SK-N-SH treated with all-trans-retinoic acid at 6 μM for 48 hours (cell line): ENCODE results near the gene R3HDM2.

Experiments used
- BACH2 ChIP-seq: fragments of 250-450 bp; sonication (Bioruptor Pico); IDR thresholded peaks from 2 replicates; pipeline ENCODE4 v1.9.0; 2021; ENCODE audit warnings: mild to moderate bottlenecking, borderline replicate concordance
- POU6F1 ChIP-seq: fragments of 250-450 bp; sonication (Bioruptor Pico); IDR thresholded peaks from 2 replicates; pipeline ENCODE4 v1.8.0; 2021; ENCODE audit warnings: low read depth, mild to moderate bottlenecking, moderate library complexity, borderline replicate concordance
- TOX ChIP-seq: fragments of 250-450 bp; sonication (Bioruptor Pico); IDR thresholded peaks from 2 replicates; pipeline ENCODE4 v1.8.0; 2021; ENCODE audit warnings: mild to moderate bottlenecking, moderate library complexity, borderline replicate concordance
- ZNF70 ChIP-seq: fragments of 450-650 bp; formaldehyde crosslinking; IDR thresholded peaks from 2 replicates; pipeline ENCODE4 v1.5.0; 2020; ENCODE audit warnings: mild to moderate bottlenecking, moderate library complexity
- TF ChIP-seq, protein P1 (sequence below): fragments of 250-450 bp; sonication (Bioruptor Pico); IDR thresholded peaks from 2 replicates; pipeline ENCODE4 v1.5.1; 2020; ENCODE audit warnings: low read depth, mild to moderate bottlenecking, moderate library complexity

DNA sequence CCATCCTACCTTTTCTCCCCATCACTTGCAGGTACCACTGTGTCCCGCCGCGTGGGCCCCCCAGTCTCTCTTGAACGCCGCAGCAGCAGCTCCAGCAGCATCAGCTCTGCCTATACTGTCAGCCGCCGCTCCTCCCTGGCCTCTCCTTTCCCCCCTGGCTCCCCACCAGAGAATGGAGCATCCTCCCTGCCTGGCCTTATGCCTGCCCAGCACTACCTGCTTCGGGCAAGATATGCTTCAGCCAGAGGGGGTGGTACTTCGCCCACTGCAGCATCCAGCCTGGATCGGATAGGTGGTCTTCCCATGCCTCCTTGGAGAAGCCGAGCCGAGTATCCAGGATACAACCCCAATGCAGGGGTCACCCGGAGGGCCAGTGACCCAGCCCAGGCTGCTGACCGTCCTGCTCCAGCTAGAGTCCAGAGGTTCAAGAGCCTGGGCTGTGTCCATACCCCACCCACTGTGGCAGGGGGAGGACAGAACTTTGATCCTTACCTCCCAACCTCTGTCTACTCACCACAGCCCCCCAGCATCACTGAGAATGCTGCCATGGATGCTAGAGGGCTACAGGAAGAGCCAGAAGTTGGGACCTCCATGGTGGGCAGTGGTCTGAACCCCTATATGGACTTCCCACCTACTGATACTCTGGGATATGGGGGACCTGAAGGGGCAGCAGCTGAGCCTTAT, 39.6 kb upstream of the R3HDM2 start:
- TF ChIP-seq ZNF70 (CRISPR knock-in tag) = no peak
- TF ChIP-seq TOX = no peak
- TF ChIP-seq BACH2 = no peak
- TF ChIP-seq, protein P1, sequence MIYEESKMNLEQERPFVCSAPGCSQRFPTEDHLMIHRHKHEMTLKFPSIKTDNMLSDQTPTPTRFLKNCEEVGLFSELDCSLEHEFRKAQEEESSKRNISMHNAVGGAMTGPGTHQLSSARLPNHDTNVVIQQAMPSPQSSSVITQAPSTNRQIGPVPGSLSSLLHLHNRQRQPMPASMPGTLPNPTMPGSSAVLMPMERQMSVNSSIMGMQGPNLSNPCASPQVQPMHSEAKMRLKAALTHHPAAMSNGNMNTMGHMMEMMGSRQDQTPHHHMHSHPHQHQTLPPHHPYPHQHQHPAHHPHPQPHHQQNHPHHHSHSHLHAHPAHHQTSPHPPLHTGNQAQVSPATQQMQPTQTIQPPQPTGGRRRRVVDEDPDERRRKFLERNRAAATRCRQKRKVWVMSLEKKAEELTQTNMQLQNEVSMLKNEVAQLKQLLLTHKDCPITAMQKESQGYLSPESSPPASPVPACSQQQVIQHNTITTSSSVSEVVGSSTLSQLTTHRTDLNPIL = no peak
- no peak for TF ChIP-seq POU6F1 (CRISPR knock-in tag)
